DND-41 (cell line): ENCODE results near the gene SLC35F2.
A peak's percentile ranks its signal among the peaks of the same experiment; 100 is the strongest.

ENCODE experiments used
- ATAC-seq: fragments of 200-7000 bp; cut with Tn5 transposase; 3 replicates; pipeline ENCODE4 v1.9.1; 2021; ENCODE audit warnings: low read depth; ENCODE audit not compliant: insufficient read depth
- DNase-seq: peaks from one replicate; pipeline ENCODE4 v3.0.0-alpha.2; 2020
- H2AFZ ChIP-seq: 2 replicates; pipeline ENCODE4 v1.6.0; 2012; ENCODE audit warnings: low read depth, low read length
- H3K27ac ChIP-seq: 2 replicates; pipeline ENCODE4 v1.5.1; 2012; ENCODE audit warnings: low read length, inconsistent platforms
- H3K27me3 ChIP-seq: fragments of 200-600 bp; sonication (generic); 2 replicates; pipeline ENCODE4 v1.6.0; 2012; ENCODE audit warnings: low read length, mild to moderate bottlenecking, inconsistent platforms; ENCODE audit not compliant: insufficient read depth, poor library complexity
- H3K36me3 ChIP-seq: 2 replicates; pipeline ENCODE4 v1.5.1; 2012; ENCODE audit warnings: low read length, inconsistent platforms; ENCODE audit not compliant: insufficient read depth
- H3K4me1 ChIP-seq: 2 replicates; pipeline ENCODE4 v1.5.1; 2012; ENCODE audit warnings: mild to moderate bottlenecking, low read length; ENCODE audit not compliant: insufficient read depth
- H3K4me2 ChIP-seq: 2 replicates; pipeline ENCODE4 v1.6.0; 2012; ENCODE audit warnings: mild to moderate bottlenecking, moderate library complexity, low read length, inconsistent platforms; ENCODE audit not compliant: insufficient read depth
- H3K4me3 ChIP-seq, 2 experiments: fragments of 200-600 bp in 1 of 2; shearing (Covaris generic) in 1 of 2; 2 replicates each; pipeline ENCODE4 v1.5.1; 2012 to 2016; ENCODE audit warnings: inconsistent platforms in 2 of 2, low read length in 2 of 2, mild to moderate bottlenecking in 2 of 2, low read depth in 1 of 2, moderate library complexity in 1 of 2
- H3K79me2 ChIP-seq: 2 replicates; pipeline ENCODE4 v1.6.0; 2012; ENCODE audit warnings: low read length, inconsistent platforms; ENCODE audit not compliant: insufficient read depth
- H3K9ac ChIP-seq: 2 replicates; pipeline ENCODE4 v1.6.0; 2012; ENCODE audit warnings: low read depth, mild to moderate bottlenecking, inconsistent platforms, low read length, moderate library complexity
- H3K9me3 ChIP-seq: 2 replicates; pipeline ENCODE4 v1.5.1; 2012; ENCODE audit warnings: low read length, moderate library complexity, mild to moderate bottlenecking, inconsistent platforms; ENCODE audit not compliant: insufficient read depth, severe bottlenecking
- H4K20me1 ChIP-seq: 2 replicates; pipeline ENCODE4 v1.6.0; 2012; ENCODE audit warnings: low read length; ENCODE audit not compliant: insufficient read depth
- CTCF ChIP-seq: IDR thresholded peaks from 2 replicates; pipeline ENCODE4 v1.5.1; 2012; ENCODE audit warnings: borderline replicate concordance, low read length, moderate library complexity, mild to moderate bottlenecking; ENCODE audit not compliant: poor library complexity, severe bottlenecking; ENCODE audit errors: extremely low read depth
- EZH2 ChIP-seq: IDR thresholded peaks from 3 replicates; pipeline ENCODE4 v1.6.1; 2012; ENCODE audit warnings: borderline replicate concordance, low read depth, mild to moderate bottlenecking, moderate library complexity, low read length, inconsistent platforms; ENCODE audit not compliant: severe bottlenecking

SLC35F2 gene

GRCh38 chr11:107858217-107859070, at the start of gene SLC35F2:
TSS of gene SLC35F2 (minus strand) at chr11:107858787. CDS start at chr11:107858767, 20 bp downstream.
- H3K27me3 ChIP-seq, result no peaks in the 10 kb centered on the region
- H3K27ac ChIP-seq, result no peak within 1 kb of the TSS
- DNase-seq (no peak), ATAC-seq (no peak; the same call in 2 of the 3 replicates)
- no peak within 1 kb of the TSS for H3K9ac ChIP-seq
- no peak within 1 kb of the TSS for H3K4me3 ChIP-seq
- no peaks in the 10 kb centered on the region for H4K20me1 ChIP-seq
- no peak within 1 kb of the TSS for H2AFZ ChIP-seq
- H3K4me2 ChIP-seq, result no peak within 1 kb of the TSS
- H3K9me3 ChIP-seq, result no peaks in the 10 kb centered on the region
- no peaks in the 10 kb centered on the region for H3K4me1 ChIP-seq
- H3K36me3 ChIP-seq, result no peaks in the 10 kb centered on the region
- no peaks in the 10 kb centered on the region for H3K79me2 ChIP-seq
- TF ChIP-seq EZH2 (no peak), CTCF (no peak)

- no peak for TF ChIP-seq CTCF
- TF ChIP-seq EZH2, result no peak
- Histone ChIP-seq H3K4me2 (no peak overlapping the region), H3K4me3 (no peak overlapping the region), H3K4me1 (no peaks in the 10 kb centered on the region), H3K9ac (no peak overlapping the region), H3K79me2 (no peaks in the 10 kb centered on the region), H3K36me3 (no peaks in the 10 kb centered on the region), H3K27ac (no peak overlapping the region), H3K9me3 (no peaks in the 10 kb centered on the region), H3K27me3 (no peaks in the 10 kb centered on the region), H4K20me1 (no peaks in the 10 kb centered on the region), H2AFZ (no peak overlapping the region)
- ATAC-seq, result no peak
- DNase-seq, result no peak
Observed at GRCh38 chr11:107908211-107908610, 49.6 kb upstream of the SLC35F2 start.

- peak; percentile 35 for TF ChIP-seq CTCF
- TF ChIP-seq EZH2, result no peak
- Histone ChIP-seq H3K4me2 (no peak overlapping the region), H4K20me1 (no peaks in the 10 kb centered on the region), H3K79me2 (no peaks in the 10 kb centered on the region), H3K4me3 (no peak overlapping the region), H3K4me1 (no peaks in the 10 kb centered on the region), H3K27me3 (no peaks in the 10 kb centered on the region), H3K9ac (no peak overlapping the region), H2AFZ (no peak overlapping the region), H3K9me3 (no peaks in the 10 kb centered on the region), H3K36me3 (no peaks in the 10 kb centered on the region), H3K27ac (no peak overlapping the region)
- DNase-seq (no peak), ATAC-seq (0 out of 3 replicates have a peak, but pooled peaks have one; percentile 52)
Observed at GRCh38 chr11:107898270-107898669, 39.7 kb upstream of the SLC35F2 start.
